Peyer's patch (tissue), 4 donors: ENCODE results near the gene TPRKB.

Experiments
- POLR2A ChIP-seq, 2 donors: fragments of 450-650 bp; IDR thresholded peaks; one replicate each; pipeline ENCODE4 v1.5.1; 2017; ENCODE audit warnings: antibody characterized with exemption in 2 of 2, mild to moderate bottlenecking in 2 of 2, moderate library complexity in 2 of 2
- TF ChIP-seq, protein P1 (sequence below), 6 experiments: fragments of 450-650 bp in 4 of 6; fragments of 200-600 bp in 2 of 6; sonication (generic) in 1 of 6; IDR thresholded peaks; one replicate each; pipeline ENCODE4 v1.5.1; 2017 to 2019; ENCODE audit warnings: antibody characterized with exemption in 6 of 6, mild to moderate bottlenecking in 3 of 6, moderate library complexity in 1 of 6

DNA sequence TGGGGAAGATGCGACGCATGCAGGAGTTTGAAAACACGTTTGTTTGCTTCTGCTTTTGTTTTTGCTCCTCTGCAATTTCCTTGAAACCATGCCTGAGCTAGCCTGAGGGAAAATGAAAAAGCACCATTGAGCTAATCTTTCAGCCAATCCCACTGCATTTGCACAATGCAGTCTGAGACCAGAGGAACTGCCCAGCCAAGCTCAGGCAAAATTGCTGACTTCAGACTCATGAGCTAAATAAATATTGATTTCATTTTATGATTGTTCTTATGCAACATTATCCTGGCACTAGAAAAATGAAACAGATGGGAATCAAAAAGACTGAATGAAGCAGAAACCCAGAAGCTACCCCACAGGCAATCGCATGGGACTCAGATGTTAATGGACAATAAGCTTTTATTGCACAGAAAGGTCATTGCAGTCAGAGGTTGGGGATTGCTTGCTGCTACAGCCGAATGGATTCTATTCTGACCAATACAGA, 37.0 kb downstream of the TPRKB start:
- TF ChIP-seq, protein P1, sequence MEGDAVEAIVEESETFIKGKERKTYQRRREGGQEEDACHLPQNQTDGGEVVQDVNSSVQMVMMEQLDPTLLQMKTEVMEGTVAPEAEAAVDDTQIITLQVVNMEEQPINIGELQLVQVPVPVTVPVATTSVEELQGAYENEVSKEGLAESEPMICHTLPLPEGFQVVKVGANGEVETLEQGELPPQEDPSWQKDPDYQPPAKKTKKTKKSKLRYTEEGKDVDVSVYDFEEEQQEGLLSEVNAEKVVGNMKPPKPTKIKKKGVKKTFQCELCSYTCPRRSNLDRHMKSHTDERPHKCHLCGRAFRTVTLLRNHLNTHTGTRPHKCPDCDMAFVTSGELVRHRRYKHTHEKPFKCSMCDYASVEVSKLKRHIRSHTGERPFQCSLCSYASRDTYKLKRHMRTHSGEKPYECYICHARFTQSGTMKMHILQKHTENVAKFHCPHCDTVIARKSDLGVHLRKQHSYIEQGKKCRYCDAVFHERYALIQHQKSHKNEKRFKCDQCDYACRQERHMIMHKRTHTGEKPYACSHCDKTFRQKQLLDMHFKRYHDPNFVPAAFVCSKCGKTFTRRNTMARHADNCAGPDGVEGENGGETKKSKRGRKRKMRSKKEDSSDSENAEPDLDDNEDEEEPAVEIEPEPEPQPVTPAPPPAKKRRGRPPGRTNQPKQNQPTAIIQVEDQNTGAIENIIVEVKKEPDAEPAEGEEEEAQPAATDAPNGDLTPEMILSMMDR (IDR thresholded peaks at IDR 0.05): no peak
- no peak for TF ChIP-seq POLR2A (IDR thresholded peaks at IDR 0.05)
